PFSK-1 (cell line): ENCODE measurements around the gene KCNC4.

Experiments used
- FOXP2 ChIP-seq: optimal IDR thresholded peaks from 2 replicates; pipeline ENCODE3; 2011; ENCODE audit warnings: borderline replicate concordance, control low read depth, inconsistent platforms; ENCODE audit not compliant: insufficient read depth; ENCODE audit errors: extremely low read length, extremely low read depth
- POLR2AphosphoS5 ChIP-seq: IDR thresholded peaks from 2 replicates; pipeline ENCODE4 v1.6.1; 2012; ENCODE audit warnings: low read depth, mild to moderate bottlenecking, control low read depth, low read length, moderate library complexity
- REST ChIP-seq, 2 experiments: IDR thresholded peaks; 2 replicates each; pipeline versions ENCODE4 v1.6.1 to v1.8.0; 2011 to 2012; ENCODE audit warnings: low read depth in 2 of 2, low read length in 2 of 2, control low read depth in 1 of 2, inconsistent platforms in 1 of 2, mild to moderate bottlenecking in 1 of 2, moderate library complexity in 1 of 2; ENCODE audit not compliant: insufficient read depth in 1 of 2
- SIN3A ChIP-seq: IDR thresholded peaks from 2 replicates; pipeline ENCODE4 v1.6.1; 2012; ENCODE audit warnings: mild to moderate bottlenecking, low read length, moderate library complexity, borderline replicate concordance; ENCODE audit not compliant: insufficient read depth
- TAF1 ChIP-seq: IDR thresholded peaks from 2 replicates; pipeline ENCODE4 v1.6.1; 2012; ENCODE audit warnings: low read length, control low read depth, borderline replicate concordance; ENCODE audit not compliant: insufficient read depth

- TF ChIP-seq POLR2AphosphoS5, result no peak
- TF ChIP-seq REST (IDR thresholded peaks at IDR 0.05; ENCODE audit: insufficient read depth in 1 of 2, low read depth in 2 of 2, low read length in 2 of 2), result no peak
- TF ChIP-seq TAF1, result peak; percentile 16; the same call in 1 of the 2 replicates
- no peak for TF ChIP-seq SIN3A
- no peak for TF ChIP-seq FOXP2
These were observed 25.9 kb downstream of the KCNC4 start for GRCh38 chr1:110235834-110236682.
